ENCODE results near the gene NCK2.

NCK2 gene

GRCh38 chr2:105809097-105809473 is 64.4 kb downstream of the NCK2 start:
- Histone ChIP-seq H2AFZ (ENCODE audit: low read length) (no peak overlapping the region), H3K4me2 (ENCODE audit: low read depth, low read length, poor library complexity, severe bottlenecking) (no peak overlapping the region), H3K9me2 (replicated peaks; ENCODE audit: low read depth, low read length) (no peaks in the 10 kb centered on the region), H3K4me1 (ENCODE audit: insufficient read depth, low read length, poor library complexity, severe bottlenecking) (peaks cover 9% of the 10 kb centered on the region), H3K9me3 (ENCODE audit: insufficient read depth, low read depth, low read length) (no peaks in the 10 kb centered on the region), H3K4me3 (ENCODE audit: low read length, poor library complexity, severe bottlenecking) (no peak overlapping the region), H3K36me3 (ENCODE audit: insufficient read depth, low read length) (no peaks in the 10 kb centered on the region), H4K20me1 (ENCODE audit: insufficient read depth, low read length, poor library complexity, severe bottlenecking) (peaks cover 3% of the 10 kb centered on the region), H3K27me3 (ENCODE audit: insufficient read depth, low read length, poor library complexity, severe bottlenecking) (no peaks in the 10 kb centered on the region), H3K9ac (ENCODE audit: low read depth, low read length, poor library complexity, severe bottlenecking) (no peak overlapping the region), H3F3A (ENCODE audit: low read depth) (no peaks in the 10 kb centered on the region), H3K79me2 (ENCODE audit: insufficient read depth, low read length) (peaks cover 92% of the 10 kb centered on the region)
- TF ChIP-seq CTCF (conservative IDR thresholded peaks at IDR 0.05; ENCODE audit: low read length) (no peak), EZH2phosphoT487 (IDR thresholded peaks at IDR 0.05; ENCODE audit: borderline replicate concordance) (no peak)

- Histone ChIP-seq H3K79me2 (ENCODE audit: insufficient read depth, low read length) (peaks cover 92% of the 10 kb centered on the region), H3K4me3 (ENCODE audit: low read length, poor library complexity, severe bottlenecking) (no peak overlapping the region), H3K9me2 (replicated peaks; ENCODE audit: low read depth, low read length) (no peaks in the 10 kb centered on the region), H3K4me2 (ENCODE audit: low read depth, low read length, poor library complexity, severe bottlenecking) (no peak overlapping the region), H3K36me3 (ENCODE audit: insufficient read depth, low read length) (no peaks in the 10 kb centered on the region), H3F3A (ENCODE audit: low read depth) (no peaks in the 10 kb centered on the region), H4K20me1 (ENCODE audit: insufficient read depth, low read length, poor library complexity, severe bottlenecking) (peaks cover 3% of the 10 kb centered on the region), H3K9ac (ENCODE audit: low read depth, low read length, poor library complexity, severe bottlenecking) (no peak overlapping the region), H3K4me1 (ENCODE audit: insufficient read depth, low read length, poor library complexity, severe bottlenecking) (peaks cover 3% of the 10 kb centered on the region), H2AFZ (ENCODE audit: low read length) (no peak overlapping the region), H3K9me3 (ENCODE audit: insufficient read depth, low read depth, low read length) (no peaks in the 10 kb centered on the region), H3K27me3 (ENCODE audit: insufficient read depth, low read length, poor library complexity, severe bottlenecking) (no peaks in the 10 kb centered on the region)
- no peak for TF ChIP-seq CTCF (conservative IDR thresholded peaks at IDR 0.05; ENCODE audit: low read length)
- TF ChIP-seq EZH2phosphoT487 (IDR thresholded peaks at IDR 0.05; ENCODE audit: borderline replicate concordance) = no peak
These were observed 65.0 kb downstream of the NCK2 start for GRCh38 chr2:105809723-105810122.

GRCh38 chr2:105812180-105813044 is 67.7 kb downstream of the NCK2 start:
- H3K27me3 ChIP-seq (ENCODE audit: insufficient read depth, low read length, poor library complexity, severe bottlenecking) = no peaks in the 10 kb centered on the region
- H3K4me2 ChIP-seq (ENCODE audit: low read depth, low read length, poor library complexity, severe bottlenecking) = no peak overlapping the region
- no peak for TF ChIP-seq EZH2phosphoT487 (IDR thresholded peaks at IDR 0.05; ENCODE audit: borderline replicate concordance)
- H3K36me3 ChIP-seq (ENCODE audit: insufficient read depth, low read length) = peaks cover 12% of the 10 kb centered on the region
- H3K9me3 ChIP-seq (ENCODE audit: insufficient read depth, low read depth, low read length) = no peaks in the 10 kb centered on the region
- H3K9ac ChIP-seq (ENCODE audit: low read depth, low read length, poor library complexity, severe bottlenecking) = no peak overlapping the region
- H3F3A ChIP-seq (ENCODE audit: low read depth) = no peaks in the 10 kb centered on the region
- peaks cover 83% of the 10 kb centered on the region for H3K79me2 ChIP-seq (ENCODE audit: insufficient read depth, low read length)
- no peak overlapping the region for H2AFZ ChIP-seq (ENCODE audit: low read length)
- H3K4me1 ChIP-seq (ENCODE audit: insufficient read depth, low read length, poor library complexity, severe bottlenecking) = no peaks in the 10 kb centered on the region
- no peaks in the 10 kb centered on the region for H3K9me2 ChIP-seq (replicated peaks; ENCODE audit: low read depth, low read length)
- H4K20me1 ChIP-seq (ENCODE audit: insufficient read depth, low read length, poor library complexity, severe bottlenecking) = peaks cover 3% of the 10 kb centered on the region
- no peak overlapping the region for H3K4me3 ChIP-seq (ENCODE audit: low read length, poor library complexity, severe bottlenecking)

GRCh38 chr2:105813045-105813315 is 68.3 kb downstream of the NCK2 start:
- no peak overlapping the region for H2AFZ ChIP-seq (ENCODE audit: low read length)
- TF ChIP-seq CTCF (conservative IDR thresholded peaks at IDR 0.05; ENCODE audit: low read length) (no peak), EZH2phosphoT487 (IDR thresholded peaks at IDR 0.05; ENCODE audit: borderline replicate concordance) (no peak)
- no peak overlapping the region for H3K4me2 ChIP-seq (ENCODE audit: low read depth, low read length, poor library complexity, severe bottlenecking)
- H3K9ac ChIP-seq (ENCODE audit: low read depth, low read length, poor library complexity, severe bottlenecking) = no peak overlapping the region
- no peaks in the 10 kb centered on the region for H3K9me3 ChIP-seq (ENCODE audit: insufficient read depth, low read depth, low read length)
- H3K4me1 ChIP-seq (ENCODE audit: insufficient read depth, low read length, poor library complexity, severe bottlenecking) = no peaks in the 10 kb centered on the region
- H4K20me1 ChIP-seq (ENCODE audit: insufficient read depth, low read length, poor library complexity, severe bottlenecking) = peaks cover 3% of the 10 kb centered on the region
- H3K27me3 ChIP-seq (ENCODE audit: insufficient read depth, low read length, poor library complexity, severe bottlenecking) = no peaks in the 10 kb centered on the region
- H3K4me3 ChIP-seq (ENCODE audit: low read length, poor library complexity, severe bottlenecking) = no peak overlapping the region
- H3K36me3 ChIP-seq (ENCODE audit: insufficient read depth, low read length) = peaks cover 13% of the 10 kb centered on the region
- H3K79me2 ChIP-seq (ENCODE audit: insufficient read depth, low read length) = peaks cover 82% of the 10 kb centered on the region
- no peaks in the 10 kb centered on the region for H3K9me2 ChIP-seq (replicated peaks; ENCODE audit: low read depth, low read length)
- no peaks in the 10 kb centered on the region for H3F3A ChIP-seq (ENCODE audit: low read depth)

Data from Loucy (cell line).